GM18909 (cell line): ENCODE data around the gene WWOX.

Source experiments
- ATAC-seq: cut with Tn5 transposase; IDR thresholded peaks from one replicate; pipeline ENCODE4 v1.9.1; 2021; ENCODE audit warnings: mild to moderate bottlenecking; ENCODE audit not compliant: unreplicated experiment, poor library complexity

WWOX gene

GRCh38 chr16:78254841-78255240 lies 155.4 kb downstream of the WWOX start:
- no peak for ATAC-seq

GRCh38 chr16:78256686-78257375 lies 157.4 kb downstream of the WWOX start:
- ATAC-seq = no peak

GRCh38 chr16:78257376-78257728 lies 157.9 kb downstream of the WWOX start:
- ATAC-seq = no peak

DNA sequence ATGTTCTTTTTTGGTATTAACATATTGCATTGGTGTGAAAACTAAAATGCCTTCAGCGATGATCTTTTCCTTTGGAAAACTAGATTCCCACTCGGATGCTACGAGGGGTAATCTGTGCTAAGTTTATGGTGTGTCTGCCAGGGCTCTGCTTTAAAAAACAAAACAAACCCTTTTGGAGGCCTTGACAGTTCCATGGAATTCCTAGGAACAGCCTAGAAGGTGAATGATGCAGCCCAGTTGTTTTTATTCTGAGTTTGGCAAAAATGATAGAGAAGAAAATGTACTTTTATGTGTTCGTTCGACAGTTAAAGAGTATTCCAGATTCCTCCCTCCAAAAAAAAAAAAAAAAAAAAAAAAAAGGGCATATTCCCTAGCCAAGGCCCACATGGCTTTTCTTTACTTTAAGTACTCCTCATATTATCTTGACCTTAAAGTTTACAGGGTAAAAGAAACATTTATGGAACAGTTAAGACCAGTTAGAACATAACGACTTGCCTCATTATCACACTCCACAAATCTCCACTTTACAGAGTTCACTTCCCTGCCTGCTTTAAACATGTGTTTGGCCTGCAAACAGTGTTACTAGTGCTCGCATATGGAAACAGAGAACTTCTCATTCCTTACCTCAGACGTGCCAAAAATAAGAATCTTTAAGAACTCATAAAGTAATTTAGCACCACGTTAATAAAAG lies 159.1 kb downstream of the WWOX start:
- ATAC-seq = no peak

DNA sequence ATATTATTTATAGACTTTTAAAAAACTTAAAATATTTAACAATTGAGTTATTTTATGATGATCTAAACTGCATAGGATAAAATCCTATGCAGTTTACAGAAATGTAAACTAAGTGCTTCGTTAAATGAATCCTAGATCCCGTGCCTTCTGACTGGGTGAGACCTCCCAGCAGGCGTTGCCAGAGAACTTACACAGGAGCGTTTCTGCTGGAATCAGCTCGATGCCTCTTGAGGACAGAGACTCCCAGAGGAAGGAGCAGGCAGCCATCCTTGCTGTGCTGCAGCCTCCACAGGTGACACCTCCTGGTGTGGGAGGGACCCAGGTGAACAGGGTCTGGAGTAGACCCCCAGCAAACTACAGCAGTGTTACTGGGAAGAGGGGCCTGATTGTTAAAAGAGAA lies 160.4 kb downstream of the WWOX start:
- no peak for ATAC-seq

DNA sequence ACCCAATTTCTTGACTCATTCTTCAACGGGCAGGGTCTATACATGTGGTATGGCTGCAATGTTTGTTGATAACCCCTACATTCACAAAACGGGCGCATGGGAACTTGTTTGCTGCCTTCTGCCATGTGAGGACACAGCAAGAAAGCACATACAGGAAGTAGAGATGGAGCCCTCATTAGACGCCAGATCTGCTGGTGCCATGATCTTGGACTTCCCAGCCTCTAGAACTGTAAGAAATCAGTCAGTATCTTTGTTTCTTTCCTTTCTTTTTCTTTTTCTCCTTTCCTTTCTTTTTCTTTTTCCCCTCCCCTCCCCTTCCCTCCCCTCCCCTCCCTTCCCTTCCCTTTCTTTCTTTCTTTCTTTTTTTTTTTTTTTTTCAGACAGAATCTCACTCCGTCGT lies 165.2 kb downstream of the WWOX start:
- no peak for ATAC-seq

DNA sequence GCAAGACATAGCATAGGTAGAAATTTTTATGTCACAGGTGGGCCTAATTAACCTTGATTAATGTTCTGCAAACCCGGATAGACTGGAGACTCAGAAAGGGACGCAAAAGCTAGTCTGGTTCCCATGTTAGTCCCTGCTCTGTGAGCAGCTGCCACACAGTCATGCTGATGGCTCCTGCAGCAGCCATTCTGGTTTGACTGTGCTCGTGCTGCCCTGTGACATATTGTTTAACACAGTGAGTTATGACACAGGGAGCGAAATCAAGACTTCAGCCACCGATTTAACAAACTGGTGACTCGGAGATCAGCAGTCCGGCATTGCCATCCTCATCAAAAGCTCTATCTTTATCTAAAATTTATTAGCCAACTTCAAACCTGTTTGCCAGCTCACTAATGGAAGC lies 169.8 kb downstream of the WWOX start:
- no peak for ATAC-seq

DNA sequence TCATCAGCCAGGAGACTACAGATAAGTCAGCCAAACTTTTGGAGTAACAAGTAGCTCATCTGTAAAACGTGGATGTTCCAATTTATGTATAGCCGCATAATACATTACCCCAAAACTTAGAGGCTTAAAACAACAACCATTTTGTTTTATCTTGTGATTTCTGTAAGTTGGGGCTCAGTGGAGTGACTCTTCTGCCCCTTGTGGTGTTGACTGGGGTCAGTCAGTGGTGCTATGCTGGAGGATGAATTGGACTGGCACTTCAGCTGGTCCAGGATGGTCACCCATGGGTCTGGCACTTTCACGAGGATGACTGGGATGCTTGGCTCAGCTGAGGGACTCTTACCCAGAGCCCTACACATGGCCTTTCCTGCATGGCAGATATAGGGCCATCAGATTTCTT lies 172.5 kb downstream of the WWOX start:
- ATAC-seq = no peak

- no peak for ATAC-seq
These were observed 175.3 kb downstream of the WWOX start for GRCh38 chr16:78274771-78275170.

DNA sequence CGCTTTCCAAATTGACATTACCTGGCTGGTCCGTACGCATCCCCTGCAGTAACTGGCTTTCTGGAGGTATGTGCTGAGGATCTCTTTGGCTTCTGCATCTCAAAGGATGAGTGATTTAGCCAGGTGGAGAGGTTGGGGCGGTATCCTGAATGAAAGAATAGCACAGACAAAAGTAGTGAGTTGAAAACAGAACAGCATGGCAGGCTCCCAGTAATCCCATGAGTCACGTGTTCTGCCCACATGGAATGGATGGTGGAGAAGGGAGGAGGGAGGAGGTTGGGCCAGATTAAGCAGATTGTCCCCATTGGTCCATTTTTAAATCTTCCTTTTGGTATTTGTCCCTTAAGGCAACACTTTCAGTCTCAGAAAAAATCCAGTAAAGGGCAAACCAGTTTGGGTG lies 176.0 kb downstream of the WWOX start:
- no peak for ATAC-seq

DNA sequence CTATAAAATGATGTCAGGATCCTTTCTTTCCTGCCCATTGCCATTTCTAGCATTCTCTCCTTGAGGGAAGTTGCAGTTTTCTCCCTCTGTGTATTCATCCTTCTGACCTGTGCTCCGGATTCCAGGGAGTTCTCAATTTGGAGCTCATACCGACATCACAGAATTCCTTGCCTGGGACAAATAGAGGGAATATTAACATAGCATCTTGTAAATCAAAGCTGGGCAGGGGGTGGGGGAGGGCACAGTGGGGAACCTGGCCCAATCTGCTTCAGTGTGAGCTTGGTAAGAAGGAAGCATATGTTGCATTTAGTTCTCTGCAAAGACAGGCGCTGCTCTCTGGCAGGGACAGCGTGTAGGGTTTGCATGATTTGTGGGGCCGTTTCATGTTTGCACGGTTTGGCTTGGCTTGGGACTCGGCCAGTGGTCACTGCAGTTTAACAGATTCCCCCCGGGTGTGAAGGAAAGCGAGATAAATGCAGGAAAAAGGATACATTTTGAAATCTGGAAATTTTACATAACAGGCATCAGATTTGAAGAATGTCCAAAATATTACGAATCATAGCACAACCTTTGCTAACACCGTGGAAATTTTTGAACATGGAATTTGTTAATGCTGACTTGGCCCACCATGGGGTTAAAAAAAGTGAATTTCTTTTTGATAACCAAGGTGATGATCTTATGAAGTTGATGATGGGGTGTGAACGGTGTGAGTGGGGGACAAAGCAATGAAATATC lies 178.0 kb downstream of the WWOX start:
- no peak for ATAC-seq

GRCh38 chr16:78278056-78278450 lies 178.6 kb downstream of the WWOX start:
- ATAC-seq = no peak

DNA sequence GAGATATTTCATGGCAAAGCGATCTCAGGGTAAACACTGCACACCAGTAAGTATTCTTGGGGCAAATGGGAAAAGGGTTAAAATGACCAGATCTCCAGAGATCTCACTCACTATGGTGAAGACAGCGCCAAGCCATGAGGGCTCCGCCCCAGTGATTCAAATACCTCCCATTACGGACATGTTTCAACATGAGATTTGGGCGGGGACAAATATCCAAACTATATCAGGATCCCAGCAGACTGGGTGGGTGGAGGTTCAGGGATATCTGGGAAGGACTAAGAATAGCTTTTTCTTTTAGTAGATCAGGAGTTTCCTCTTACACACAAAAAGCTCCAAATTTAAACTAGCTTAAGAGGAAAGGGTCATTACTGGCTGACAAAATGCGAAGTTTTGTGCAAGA lies 181.7 kb downstream of the WWOX start:
- no peak for ATAC-seq

GRCh38 chr16:78283548-78284251 lies 184.2 kb downstream of the WWOX start:
- no peak for ATAC-seq

- ATAC-seq = no peak
These were observed 184.9 kb downstream of the WWOX start for GRCh38 chr16:78284326-78284725.

DNA sequence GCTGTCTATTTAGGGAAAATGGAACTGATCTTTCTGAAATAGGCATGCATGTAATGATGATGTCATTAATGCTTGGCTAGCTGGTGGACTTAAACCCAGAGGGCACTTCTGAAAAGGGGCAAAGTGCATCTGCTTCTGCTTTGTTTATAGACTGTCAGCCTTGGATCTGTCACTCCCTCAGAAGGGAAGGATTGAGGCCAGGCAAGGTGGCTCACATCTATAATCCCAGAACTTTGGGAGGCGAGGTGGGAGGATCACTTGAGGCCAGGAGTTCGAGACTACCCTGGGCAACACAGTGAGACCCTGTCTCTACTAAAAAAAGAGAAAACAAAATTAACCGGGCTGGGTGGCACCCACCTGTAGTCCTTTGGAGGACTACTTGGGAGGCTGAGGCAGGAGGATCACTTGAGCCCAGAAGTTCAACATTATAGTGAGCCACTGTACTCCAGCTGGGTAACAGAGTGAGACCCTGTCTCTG lies 185.5 kb downstream of the WWOX start:
- ATAC-seq = no peak

GRCh38 chr16:78285437-78285922 lies 186.0 kb downstream of the WWOX start:
- ATAC-seq = no peak

- no peak for ATAC-seq
These were observed 186.6 kb downstream of the WWOX start for GRCh38 chr16:78286065-78286464.

DNA sequence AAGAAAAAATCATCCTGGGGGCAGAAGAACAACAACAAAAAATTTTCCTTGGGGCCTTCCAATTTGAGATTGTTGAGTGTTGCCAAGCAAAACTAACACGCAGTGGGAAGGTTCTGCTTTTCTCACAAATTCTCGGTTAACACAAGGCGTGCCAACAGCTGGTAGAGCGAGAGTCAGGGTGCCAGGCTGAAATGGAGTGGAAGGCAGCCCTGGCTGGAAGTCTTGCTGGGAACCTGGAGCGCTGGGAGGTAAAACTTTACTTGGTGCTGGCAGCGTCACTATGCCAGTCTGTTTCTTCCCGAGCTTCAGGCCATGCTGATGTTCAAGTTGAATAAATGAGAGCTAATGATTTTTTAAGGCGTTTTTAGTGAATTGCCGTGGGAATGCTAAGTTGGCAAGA lies 189.4 kb downstream of the WWOX start:
- ATAC-seq = no peak

- ATAC-seq = no peak
These were observed 189.9 kb downstream of the WWOX start for GRCh38 chr16:78289373-78289772.

DNA sequence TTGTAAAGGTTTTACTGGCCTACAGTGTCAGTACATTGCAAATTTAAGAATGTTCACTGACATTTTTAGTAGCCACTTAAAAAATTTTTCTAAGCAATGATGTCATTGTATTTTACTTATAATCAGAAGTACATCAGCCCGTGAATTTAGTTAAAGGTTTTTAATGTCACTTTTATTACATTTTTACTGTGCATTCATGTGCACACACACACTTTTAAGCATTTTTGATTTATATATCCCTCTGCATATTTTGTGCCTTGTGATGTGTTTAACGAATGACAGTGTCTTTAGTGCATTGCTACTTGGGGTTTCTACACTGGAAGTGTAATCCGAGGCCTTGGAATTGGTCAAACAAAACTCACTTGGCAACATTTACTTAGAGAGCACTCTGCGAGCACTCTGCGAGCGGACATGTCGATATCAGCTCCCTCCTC lies 190.4 kb downstream of the WWOX start:
- no peak for ATAC-seq
